Activated CD4-positive, alpha-beta T cell treated with anti-CD3 and anti-CD28 coated beads, Interleukin-2, amount 10 ng/mL, durations not matched to agents 7 days and 5 days (primary cell): ENCODE measurements around the gene ZBTB34. TPM values are rescaled to one million over a fixed set of nuclear protein-coding genes. Genes with fewer than 3 reads are reported as not detected.

ENCODE experiments used
- CTCF ChIA-PET: fragments of 350-600 bp; sonication (Branson Sonifier 250); formaldehyde crosslinking; loops from one replicate; lab custom pipeline; 2021; ENCODE audit warnings: antibody characterized with exemption; lab: Charles Lee
- POLR2A ChIA-PET: fragments of 350-600 bp; sonication (Branson Sonifier 250); formaldehyde crosslinking; loops from one replicate; lab custom pipeline; 2021; ENCODE audit warnings: antibody characterized with exemption; lab: Charles Lee
- DNase-seq: peaks from one replicate; pipeline ENCODE4 v3.0.0-alpha.2; 2020
- H3K27ac Mint-ChIP-seq: one replicate; pipeline ENCODE4 v1.8.0; 2021; ENCODE audit warnings: mild to moderate bottlenecking, moderate library complexity, mixed read lengths
- H3K27me3 Mint-ChIP-seq: one replicate; pipeline ENCODE4 v1.8.0; 2021; ENCODE audit warnings: mixed read lengths
- H3K36me3 Mint-ChIP-seq: one replicate; pipeline ENCODE4 v1.8.0; 2021; ENCODE audit warnings: low read depth, mixed read lengths
- H3K4me1 Mint-ChIP-seq: one replicate; pipeline ENCODE4 v1.8.0; 2021; ENCODE audit warnings: mixed read lengths
- H3K4me3 Mint-ChIP-seq: one replicate; pipeline ENCODE4 v1.8.0; 2021; ENCODE audit warnings: mild to moderate bottlenecking, moderate library complexity, mixed read lengths
- H3K9me3 Mint-ChIP-seq: one replicate; pipeline ENCODE4 v1.8.0; 2021; ENCODE audit warnings: mixed read lengths
- total RNA-seq, 2 experiments: library from RNA; stranded (reverse); gene quantifications; one replicate each; pipeline ENCODE4 v1.2.3, GENCODE V29; 2021

ZBTB34 gene
- total RNA-seq, 2 experiments from 2014 or later, result 8.3 to 8.7 TPM

GRCh38 chr9:126916909-126917308 is 56.5 kb downstream of the ZBTB34 start:
- POLR2A ChIA-PET, result no interaction called here
- no peaks in the 10 kb centered on the region for H3K36me3 Mint-ChIP-seq

GRCh38 chr9:126919193-126919592 is 58.8 kb downstream of the ZBTB34 start:
- no peak overlapping the region for H3K4me3 Mint-ChIP-seq
- DNase-seq, result no peak
- no peaks in the 10 kb centered on the region for H3K9me3 Mint-ChIP-seq
- ChIA-PET CTCF (no interaction called here), POLR2A (no interaction called here)
- no peak overlapping the region for H3K27ac Mint-ChIP-seq
- peaks cover 16% of the 10 kb centered on the region for H3K27me3 Mint-ChIP-seq
- H3K36me3 Mint-ChIP-seq, result no peaks in the 10 kb centered on the region
- peaks cover 9% of the 10 kb centered on the region for H3K4me1 Mint-ChIP-seq

More at GRCh38 chr9:126916909-126917308, 56.5 kb downstream of the ZBTB34 start:
- Mint-ChIP-seq H3K9me3 (peaks cover 3% of the 10 kb centered on the region), H3K4me3 (peak overlapping the region; percentile 22), H3K4me1 (peaks cover 15% of the 10 kb centered on the region), H3K27me3 (peaks cover 30% of the 10 kb centered on the region), H3K27ac (no peak overlapping the region)
- DNase-seq, result no peak
- CTCF ChIA-PET, result no interaction called here

GRCh38 chr9:126925876-126926275 is 65.4 kb downstream of the ZBTB34 start:
- no peak overlapping the region for H3K27ac Mint-ChIP-seq
- H3K4me1 Mint-ChIP-seq, result no peaks in the 10 kb centered on the region
- CTCF ChIA-PET, result interaction anchor here (0.6 to 0.9 kb wide), 3 partner anchors 9 to 1149 kb away, joined by 3 read pairs; no protein-coding TSS in a partner anchor
- peaks cover 4% of the 10 kb centered on the region for H3K27me3 Mint-ChIP-seq
- POLR2A ChIA-PET, result no interaction called here
- H3K4me3 Mint-ChIP-seq, result no peak overlapping the region
- H3K9me3 Mint-ChIP-seq, result no peaks in the 10 kb centered on the region
- no peaks in the 10 kb centered on the region for H3K36me3 Mint-ChIP-seq
- no peak for DNase-seq

GRCh38 chr9:126926364-126926763 is 65.9 kb downstream of the ZBTB34 start:
- no peak for DNase-seq
- ChIA-PET CTCF (interaction anchor here (0.9 kb wide), 1 partner anchor 36 kb away, joined by 3 read pairs; no protein-coding TSS in a partner anchor), POLR2A (no interaction called here)
- H3K27me3 Mint-ChIP-seq, result peaks cover 6% of the 10 kb centered on the region
- no peak overlapping the region for H3K4me3 Mint-ChIP-seq
- no peaks in the 10 kb centered on the region for H3K9me3 Mint-ChIP-seq
- no peaks in the 10 kb centered on the region for H3K36me3 Mint-ChIP-seq
- no peaks in the 10 kb centered on the region for H3K4me1 Mint-ChIP-seq
- H3K27ac Mint-ChIP-seq, result no peak overlapping the region

GRCh38 chr9:126927419-126927818 is 67.0 kb downstream of the ZBTB34 start:
- no peaks in the 10 kb centered on the region for H3K9me3 Mint-ChIP-seq
- ChIA-PET POLR2A (no interaction called here), CTCF (no interaction called here)
- no peaks in the 10 kb centered on the region for H3K36me3 Mint-ChIP-seq
- H3K27me3 Mint-ChIP-seq, result peaks cover 11% of the 10 kb centered on the region
- H3K4me3 Mint-ChIP-seq, result no peak overlapping the region
- H3K4me1 Mint-ChIP-seq, result no peaks in the 10 kb centered on the region
- DNase-seq, result no peak
- H3K27ac Mint-ChIP-seq, result no peak overlapping the region

- no peaks in the 10 kb centered on the region for H3K36me3 Mint-ChIP-seq
- CTCF ChIA-PET, result interaction anchor here (0.6 to 1.1 kb wide), 3 partner anchors 28 to 475 kb away, joined by 3 to 4 read pairs (median 3); no protein-coding TSS in a partner anchor
- no peak overlapping the region for H3K4me3 Mint-ChIP-seq
- POLR2A ChIA-PET, result no interaction called here
- DNase-seq, result no peak
- no peaks in the 10 kb centered on the region for H3K9me3 Mint-ChIP-seq
- H3K4me1 Mint-ChIP-seq, result no peaks in the 10 kb centered on the region
- peaks cover 12% of the 10 kb centered on the region for H3K27me3 Mint-ChIP-seq
- H3K27ac Mint-ChIP-seq, result no peak overlapping the region
Observed at GRCh38 chr9:126932871-126933321, 72.5 kb downstream of the ZBTB34 start.

GRCh38 chr9:126933334-126933980 is 73.0 kb downstream of the ZBTB34 start:
- CTCF ChIA-PET, result interaction anchor here (0.6 to 1.1 kb wide), 3 partner anchors 27 to 474 kb away, joined by 3 to 4 read pairs (median 3); no protein-coding TSS in a partner anchor
- Mint-ChIP-seq H3K4me1 (no peaks in the 10 kb centered on the region), H3K9me3 (no peaks in the 10 kb centered on the region), H3K4me3 (no peak overlapping the region), H3K27me3 (peaks cover 12% of the 10 kb centered on the region), H3K36me3 (no peaks in the 10 kb centered on the region), H3K27ac (no peak overlapping the region)
- DNase-seq, result no peak
- POLR2A ChIA-PET, result no interaction called here

- no peaks in the 10 kb centered on the region for H3K9me3 Mint-ChIP-seq
- peaks cover 10% of the 10 kb centered on the region for H3K27me3 Mint-ChIP-seq
- CTCF ChIA-PET, result interaction anchor here (1.0 to 1.2 kb wide), 3 partner anchors 9 to 591 kb away, joined by 3 read pairs; no protein-coding TSS in a partner anchor
- POLR2A ChIA-PET, result no interaction called here
- no peaks in the 10 kb centered on the region for H3K36me3 Mint-ChIP-seq
- H3K4me1 Mint-ChIP-seq, result no peaks in the 10 kb centered on the region
- H3K4me3 Mint-ChIP-seq, result no peak overlapping the region
- H3K27ac Mint-ChIP-seq, result no peak overlapping the region
- DNase-seq, result no peak
Observed at GRCh38 chr9:126934441-126934840, 74.0 kb downstream of the ZBTB34 start.

Other genes starting within 250 kb of the ZBTB34 start
- gene LMX1B, start 246.7 kb upstream of the ZBTB34 start, total RNA-seq, result not detected
- 10 to 100 TPM; 17.0 to 21.0 TPM for gene ZBTB43, start 55.6 kb upstream of the ZBTB34 start, total RNA-seq
- 1 to 10 TPM; 1.9 to 2.2 TPM for gene RALGPS1, start 54.1 kb downstream of the ZBTB34 start, total RNA-seq